Mononuclear cell (primary cell): Measurements from ENCODE around the gene ERBB4. TPM values are rescaled to one million over a fixed set of nuclear protein-coding genes. Genes with fewer than 3 reads are reported as not detected.

Source experiments
- H3K27me3 ChIP-seq: 2 replicates; pipeline ENCODE4 v1.6.0; 2011; ENCODE audit warnings: low read length, control low read depth; ENCODE audit not compliant: insufficient read depth
- H3K4me1 ChIP-seq: 2 replicates; pipeline ENCODE4 v1.5.1; 2011; ENCODE audit warnings: mild to moderate bottlenecking, low read length, control low read depth; ENCODE audit not compliant: insufficient read depth
- H3K4me3 ChIP-seq: 2 replicates; pipeline ENCODE4 v1.5.1; 2011; ENCODE audit warnings: mild to moderate bottlenecking, low read length, moderate library complexity
- H3K9me3 ChIP-seq: 2 replicates; pipeline ENCODE4 v1.5.1; 2011; ENCODE audit warnings: low read depth, mild to moderate bottlenecking, control low read depth, low read length
- total RNA-seq: library from RNA; depleted of rRNA; stranded (reverse); fragments of >200 nt; gene quantifications from one replicate; pipeline ENCODE4 v1.2.3, GENCODE V29; 2012

Gene ERBB4
- total RNA-seq, 1 donor = not detected

- H3K4me3 ChIP-seq = no peak overlapping the region
- no peaks in the 10 kb centered on the region for H3K9me3 ChIP-seq
- no peaks in the 10 kb centered on the region for H3K4me1 ChIP-seq
- H3K27me3 ChIP-seq = no peaks in the 10 kb centered on the region
These were observed 608.3 kb downstream of the ERBB4 start for GRCh38 chr2:211930331-211930730.

DNA sequence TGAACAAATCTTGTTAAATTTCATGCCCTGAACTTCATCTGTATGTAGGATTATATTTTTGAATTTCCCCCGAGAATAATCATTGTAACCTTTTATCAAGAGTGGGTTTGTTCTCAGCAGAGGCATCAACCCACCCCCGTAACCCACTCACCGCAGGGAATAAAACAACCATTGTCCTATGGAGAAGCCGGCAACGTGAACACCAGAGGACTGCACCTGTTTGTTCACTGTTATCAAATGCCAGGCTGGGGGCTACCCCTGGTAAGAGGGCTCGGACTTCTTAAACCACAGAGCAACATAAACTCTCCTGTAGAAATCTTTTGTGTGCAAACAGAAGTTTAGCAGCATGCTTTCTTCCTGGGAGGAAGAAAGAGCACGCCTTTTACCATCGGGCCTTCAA lies 610.4 kb downstream of the ERBB4 start:
- H3K27me3 ChIP-seq = no peaks in the 10 kb centered on the region
- H3K4me3 ChIP-seq = no peak overlapping the region
- H3K9me3 ChIP-seq = no peaks in the 10 kb centered on the region
- H3K4me1 ChIP-seq = no peaks in the 10 kb centered on the region

- no peaks in the 10 kb centered on the region for H3K9me3 ChIP-seq
- no peaks in the 10 kb centered on the region for H3K4me1 ChIP-seq
- no peak overlapping the region for H3K4me3 ChIP-seq
- no peaks in the 10 kb centered on the region for H3K27me3 ChIP-seq
These were observed 615.6 kb downstream of the ERBB4 start for GRCh38 chr2:211923019-211923418.

DNA sequence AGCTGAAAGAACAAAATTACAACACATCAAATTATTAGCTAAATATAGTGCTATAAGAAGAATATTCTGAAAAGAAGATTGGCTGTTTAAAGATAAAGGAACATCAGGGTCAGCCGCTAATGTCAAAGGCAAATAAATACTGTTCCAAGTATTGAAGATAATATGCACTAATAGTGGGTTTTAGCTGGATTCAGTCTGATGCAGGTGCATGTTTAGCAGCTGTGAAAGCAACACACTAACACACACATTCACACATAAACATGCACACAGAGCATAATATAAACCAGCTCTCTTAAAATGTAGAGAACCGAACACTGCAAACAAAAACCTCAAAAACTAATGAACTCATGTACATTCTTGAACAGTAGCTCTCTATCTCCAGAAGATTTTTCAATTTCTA lies 634.6 kb downstream of the ERBB4 start:
- Histone ChIP-seq H3K9me3 (no peaks in the 10 kb centered on the region), H3K27me3 (no peaks in the 10 kb centered on the region), H3K4me3 (no peak overlapping the region), H3K4me1 (no peaks in the 10 kb centered on the region)

GRCh38 chr2:211901226-211901846 lies 637.3 kb downstream of the ERBB4 start:
- Histone ChIP-seq H3K9me3 (no peaks in the 10 kb centered on the region), H3K27me3 (no peaks in the 10 kb centered on the region), H3K4me1 (no peaks in the 10 kb centered on the region), H3K4me3 (no peak overlapping the region)

GRCh38 chr2:211900518-211900917 lies 638.1 kb downstream of the ERBB4 start:
- no peaks in the 10 kb centered on the region for H3K27me3 ChIP-seq
- no peak overlapping the region for H3K4me3 ChIP-seq
- H3K4me1 ChIP-seq = no peaks in the 10 kb centered on the region
- H3K9me3 ChIP-seq = no peaks in the 10 kb centered on the region

DNA sequence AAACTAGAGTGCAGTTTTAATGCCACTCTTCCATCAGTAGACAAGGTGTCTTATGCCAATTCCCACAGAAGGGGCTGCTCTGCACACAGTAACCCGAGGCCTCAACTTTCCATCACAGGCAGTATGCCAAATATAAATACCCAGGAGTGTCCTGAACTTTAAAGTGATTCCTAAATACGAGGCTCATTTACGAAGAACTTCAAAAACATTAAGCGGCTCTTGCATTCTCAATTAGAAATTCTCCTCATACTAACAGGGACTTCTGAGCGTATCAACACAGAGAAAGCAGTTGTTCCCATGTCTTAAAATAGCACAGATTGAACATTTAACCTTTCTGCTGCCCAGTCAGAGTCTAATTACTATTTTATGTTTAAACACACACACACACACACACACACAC lies 638.6 kb downstream of the ERBB4 start:
- Histone ChIP-seq H3K4me3 (no peak overlapping the region), H3K9me3 (no peaks in the 10 kb centered on the region), H3K4me1 (no peaks in the 10 kb centered on the region), H3K27me3 (no peaks in the 10 kb centered on the region)

- no peaks in the 10 kb centered on the region for H3K4me1 ChIP-seq
- H3K4me3 ChIP-seq = no peak overlapping the region
- no peaks in the 10 kb centered on the region for H3K27me3 ChIP-seq
- H3K9me3 ChIP-seq = no peaks in the 10 kb centered on the region
These were observed 639.9 kb downstream of the ERBB4 start for GRCh38 chr2:211898702-211899101.

DNA sequence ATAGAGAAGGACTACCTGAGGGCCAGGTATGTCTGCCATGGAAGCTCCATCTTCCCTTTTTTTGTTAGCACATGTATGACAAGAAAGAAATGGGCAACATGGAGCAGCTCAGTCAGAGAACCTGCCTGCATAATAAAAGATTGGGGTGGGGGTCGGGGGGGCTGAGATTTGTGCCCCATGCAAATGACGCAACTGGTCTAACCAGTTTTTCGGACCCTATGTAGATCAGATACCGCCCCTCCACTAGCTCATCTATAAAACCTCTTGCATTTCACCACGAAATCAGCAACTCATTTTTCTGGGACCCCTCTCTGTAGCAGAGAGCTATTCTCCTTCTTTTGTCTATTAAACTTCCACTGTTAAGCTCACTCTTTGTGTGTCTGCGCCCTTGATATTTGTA lies 657.2 kb downstream of the ERBB4 start:
- H3K4me3 ChIP-seq = no peak overlapping the region
- no peaks in the 10 kb centered on the region for H3K27me3 ChIP-seq
- H3K4me1 ChIP-seq = no peaks in the 10 kb centered on the region
- no peaks in the 10 kb centered on the region for H3K9me3 ChIP-seq

GRCh38 chr2:211879323-211879722 lies 659.3 kb downstream of the ERBB4 start:
- H3K4me3 ChIP-seq = no peak overlapping the region
- H3K4me1 ChIP-seq = no peaks in the 10 kb centered on the region
- no peaks in the 10 kb centered on the region for H3K27me3 ChIP-seq
- H3K9me3 ChIP-seq = no peaks in the 10 kb centered on the region

GRCh38 chr2:211877061-211877460 lies 661.5 kb downstream of the ERBB4 start:
- Histone ChIP-seq H3K9me3 (no peaks in the 10 kb centered on the region), H3K27me3 (no peaks in the 10 kb centered on the region), H3K4me1 (no peaks in the 10 kb centered on the region), H3K4me3 (no peak overlapping the region)

GRCh38 chr2:211875488-211875887 lies 663.1 kb downstream of the ERBB4 start:
- Histone ChIP-seq H3K9me3 (no peaks in the 10 kb centered on the region), H3K4me1 (no peaks in the 10 kb centered on the region), H3K4me3 (no peak overlapping the region), H3K27me3 (no peaks in the 10 kb centered on the region)

DNA sequence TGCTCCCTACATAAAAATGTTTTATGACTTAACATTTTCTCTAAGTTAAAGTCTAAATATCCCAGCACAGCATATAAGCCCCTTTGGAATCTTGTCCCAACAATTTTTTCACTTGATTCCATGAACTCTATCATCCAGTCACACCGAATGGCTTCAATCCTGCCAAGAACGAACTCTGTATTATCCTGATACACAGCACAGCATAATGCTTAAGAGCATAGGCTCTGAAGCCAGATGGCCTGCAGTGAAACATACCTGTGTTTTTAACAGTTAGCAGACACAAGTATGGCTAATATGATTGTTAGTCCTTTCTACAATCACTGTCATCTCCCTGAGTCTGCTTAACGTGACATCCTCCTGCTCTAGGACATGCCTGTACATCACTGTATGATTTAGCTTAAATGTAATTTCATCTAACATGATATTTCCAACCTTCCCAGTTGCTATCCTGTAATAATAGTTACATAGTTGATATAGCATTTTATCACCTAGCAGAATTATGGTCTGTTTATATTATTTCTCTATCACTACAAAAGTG lies 669.5 kb downstream of the ERBB4 start:
- no peak overlapping the region for H3K4me3 ChIP-seq
- H3K9me3 ChIP-seq = no peaks in the 10 kb centered on the region
- H3K27me3 ChIP-seq = no peaks in the 10 kb centered on the region
- H3K4me1 ChIP-seq = no peaks in the 10 kb centered on the region

GRCh38 chr2:211867845-211868451 lies 670.7 kb downstream of the ERBB4 start:
- Histone ChIP-seq H3K9me3 (no peaks in the 10 kb centered on the region), H3K27me3 (no peaks in the 10 kb centered on the region), H3K4me1 (no peaks in the 10 kb centered on the region), H3K4me3 (no peak overlapping the region)

DNA sequence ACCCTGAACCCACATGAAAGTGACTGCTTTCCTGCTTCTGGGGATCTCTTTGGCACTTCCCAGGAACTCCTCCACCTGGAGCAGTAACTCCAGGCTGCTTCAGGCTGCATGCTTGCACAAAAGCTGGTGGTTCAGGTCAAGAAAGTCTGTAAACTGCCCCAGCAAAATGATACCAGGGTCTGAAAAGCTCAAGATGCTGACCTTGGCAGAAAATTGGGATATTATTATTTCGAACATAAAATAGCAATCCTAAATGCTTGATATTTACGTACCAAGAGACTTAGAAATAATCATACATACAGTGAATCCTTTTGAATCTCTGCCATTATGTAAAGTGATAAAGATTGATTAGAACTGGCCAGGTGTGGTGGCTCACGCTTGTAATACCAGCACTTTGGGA lies 674.3 kb downstream of the ERBB4 start:
- H3K4me1 ChIP-seq = no peaks in the 10 kb centered on the region
- no peaks in the 10 kb centered on the region for H3K27me3 ChIP-seq
- H3K4me3 ChIP-seq = no peak overlapping the region
- H3K9me3 ChIP-seq = no peaks in the 10 kb centered on the region

DNA sequence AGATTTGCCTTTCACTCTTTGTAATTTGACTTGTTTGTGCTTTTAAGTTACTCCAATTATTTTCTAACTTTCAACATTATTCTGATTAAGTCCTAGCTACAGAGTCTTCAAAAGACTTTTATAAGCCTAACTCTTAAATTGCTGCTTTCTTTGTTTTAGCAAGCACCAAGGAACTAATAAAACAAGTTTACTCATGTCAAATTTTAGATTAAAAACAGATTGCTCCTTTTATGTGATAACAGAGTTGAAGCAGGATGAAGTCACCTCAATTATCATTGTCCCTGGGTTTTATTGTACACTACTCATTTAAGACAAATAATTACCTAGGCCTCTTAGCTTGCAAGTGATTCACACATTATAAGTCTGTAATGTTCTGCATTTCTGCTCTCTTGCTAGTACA lies 678.4 kb downstream of the ERBB4 start:
- no peaks in the 10 kb centered on the region for H3K9me3 ChIP-seq
- no peaks in the 10 kb centered on the region for H3K27me3 ChIP-seq

More for the DNA sequence above, 678.4 kb downstream of the ERBB4 start:
- Histone ChIP-seq H3K4me1 (no peaks in the 10 kb centered on the region), H3K4me3 (no peak overlapping the region)
